Spleen (tissue), 7 donors: ENCODE measurements around the gene SPATA46.

Experiments used
- CTCF ChIP-seq, 11 experiments: fragments of 200-600 bp in 7 of 11; fragments of 450-650 bp in 4 of 11; sonication (generic) in 4 of 11; IDR thresholded peaks in 8 of 11; conservative IDR thresholded peaks in 3 of 11; 1 replicate in 7 of 11; 2 replicates in 4 of 11; pipeline versions ENCODE4 v1.4.0 to v1.8.0; 2016 to 2021; ENCODE audit warnings: antibody characterized with exemption in 11 of 11, inconsistent platforms in 4 of 11, mild to moderate bottlenecking in 1 of 11
- POLR2AphosphoS5 ChIP-seq, 3 donors: sonication (generic); formaldehyde crosslinking; IDR thresholded peaks; one replicate each; pipeline ENCODE4 v1.5.1; 2017; ENCODE audit warnings: antibody characterized with exemption in 3 of 3
- donor health status: DM: no; HTN: no; CAD: no; lungs with moderate emphysema.
- donor health status: DM: no; HTN: no; CAD: no.
- donor health status: DM: no; HTN: no; CAD: no.

- TF ChIP-seq CTCF (IDR thresholded peaks at IDR 0.05 in 8 of 11, conservative IDR thresholded peaks at IDR 0.05 in 3 of 11) (no peak), POLR2AphosphoS5 (IDR thresholded peaks at IDR 0.05) (no peak)
Observed at GRCh38 chr1:162398999-162399580, 22.4 kb upstream of the SPATA46 start.
